Mammary epithelial cell (primary cell): Measurements from ENCODE around the gene BLNK.

Experiments used
- CTCF ChIP-seq, 2 donors: IDR thresholded peaks in 1 of 2; conservative IDR thresholded peaks in 1 of 2; 2 replicates each; pipeline ENCODE4 v1.5.1; 2011 to 2012; ENCODE audit warnings: inconsistent platforms in 2 of 2, low read length in 2 of 2, mild to moderate bottlenecking in 2 of 2, control low read depth in 1 of 2, low read depth in 1 of 2; ENCODE audit not compliant: insufficient read depth in 1 of 2; ENCODE audit errors: extremely low read depth in 1 of 2
- EZH2 ChIP-seq: IDR thresholded peaks from 2 replicates; pipeline ENCODE4 v1.6.1; 2012; ENCODE audit warnings: low read length, inconsistent platforms, borderline replicate concordance

DNA sequence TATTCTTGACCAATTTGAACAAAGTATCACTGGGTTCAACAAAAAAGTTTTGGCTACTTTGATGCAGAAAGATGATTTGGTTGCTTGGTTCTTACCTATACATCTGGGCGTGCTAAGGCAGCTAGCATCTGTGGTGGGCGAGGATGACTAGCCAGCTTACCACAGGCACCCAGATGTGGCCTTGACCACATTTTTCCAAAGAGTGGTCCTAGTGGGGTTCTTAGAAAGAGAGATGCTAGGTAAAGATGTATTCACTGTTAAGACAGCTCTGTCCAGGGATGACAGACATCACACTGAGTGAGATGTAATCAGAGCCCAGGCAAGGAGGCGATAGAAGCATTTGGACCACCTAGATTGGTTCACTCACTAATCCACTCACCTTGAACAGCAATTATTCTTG is 33.6 kb upstream of the BLNK start:
- TF ChIP-seq CTCF (conservative IDR thresholded peaks at IDR 0.05 in 1 of 2, IDR thresholded peaks at IDR 0.05 in 1 of 2; ENCODE audit: extremely low read depth in 1 of 2, insufficient read depth in 1 of 2, low read depth in 1 of 2, low read length in 2 of 2) (no peak), EZH2 (no peak)
